HG02642 (cell line): ENCODE results near the gene KLC1.

ENCODE experiments used
- ATAC-seq: cut with Tn5 transposase; IDR thresholded peaks from one replicate; pipeline ENCODE4 v1.9.1; 2021; ENCODE audit warnings: mild to moderate bottlenecking; ENCODE audit not compliant: unreplicated experiment, poor library complexity

The KLC1 gene

GRCh38 chr14:103742499-103743255 lies 113.7 kb downstream of the KLC1 start:
- ATAC-seq = no peak

DNA sequence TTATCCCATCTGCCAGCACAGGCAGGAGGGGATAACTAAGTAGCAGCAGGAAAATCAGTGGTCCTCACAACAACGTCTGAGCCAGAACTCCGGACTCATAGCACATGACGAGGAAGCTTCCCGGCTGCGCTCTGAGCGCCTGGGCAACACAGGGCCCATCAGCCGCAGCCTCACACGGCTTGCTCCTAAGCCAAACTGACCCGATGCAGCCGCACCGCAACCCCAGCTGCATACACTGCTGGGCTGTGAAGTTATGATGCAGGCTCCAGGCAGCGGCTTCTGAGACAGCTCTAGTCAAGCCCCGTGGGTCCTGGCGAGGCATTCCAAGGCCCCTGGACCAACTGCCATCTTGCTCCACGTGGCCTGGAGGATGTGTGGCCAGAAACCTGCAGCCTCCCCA lies 114.7 kb downstream of the KLC1 start:
- no peak for ATAC-seq

GRCh38 chr14:103744621-103745395 lies 115.8 kb downstream of the KLC1 start:
- ATAC-seq = no peak

DNA sequence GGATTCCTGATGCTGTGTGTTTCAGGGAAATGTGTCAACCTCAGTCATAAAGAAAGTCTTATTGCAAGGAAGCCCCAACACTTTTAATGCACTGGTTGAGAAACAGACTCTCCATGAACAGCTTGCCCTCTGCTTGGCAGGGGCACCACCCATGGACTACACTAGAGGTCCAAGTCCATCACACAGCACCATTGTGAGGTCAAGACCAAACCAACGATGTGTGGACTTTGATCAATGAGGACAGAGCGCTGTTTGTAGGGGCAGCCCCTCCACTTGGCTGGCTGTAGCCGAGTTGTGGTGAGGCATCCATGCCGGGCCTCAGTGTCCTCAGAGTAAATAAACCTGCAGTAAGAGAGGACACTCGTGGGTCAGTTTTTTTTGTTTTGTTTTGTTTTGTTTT lies 116.4 kb downstream of the KLC1 start:
- ATAC-seq = no peak

DNA sequence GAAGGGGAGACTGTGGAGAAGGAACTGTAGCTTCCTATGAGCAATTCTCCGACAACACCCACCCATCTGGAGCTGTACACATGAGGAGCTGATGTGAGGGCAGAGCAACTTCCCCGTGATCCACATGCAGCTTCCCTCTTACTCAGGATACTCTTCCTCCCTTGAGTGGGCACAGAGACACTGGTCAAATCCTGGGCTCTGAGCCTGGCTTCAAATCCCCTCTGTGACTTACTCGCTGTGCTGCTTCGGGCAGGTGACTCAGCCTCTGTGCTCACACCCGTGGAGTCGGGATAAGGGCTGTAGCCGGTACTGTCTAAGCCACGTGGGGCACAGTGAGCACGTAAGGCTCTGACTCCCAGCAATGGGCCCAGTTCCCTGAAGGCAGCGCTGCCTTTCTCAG lies 117.7 kb downstream of the KLC1 start:
- ATAC-seq = no peak

DNA sequence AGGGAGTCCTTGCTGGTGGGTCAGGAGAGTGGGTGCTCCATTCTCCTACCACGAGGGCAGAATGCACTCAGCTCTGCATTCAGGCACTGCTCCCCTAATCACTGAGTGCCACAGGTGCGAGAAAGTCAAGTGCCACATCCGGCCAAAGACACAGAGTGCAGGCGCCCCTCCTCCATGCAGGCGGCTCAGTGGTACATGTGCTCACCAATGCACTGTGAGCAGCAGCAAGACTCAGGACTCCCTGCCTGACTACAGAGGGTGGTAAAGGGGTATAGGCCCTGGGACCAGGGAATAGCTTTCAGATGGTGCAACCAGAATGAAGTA lies 119.5 kb downstream of the KLC1 start:
- ATAC-seq = no peak

DNA sequence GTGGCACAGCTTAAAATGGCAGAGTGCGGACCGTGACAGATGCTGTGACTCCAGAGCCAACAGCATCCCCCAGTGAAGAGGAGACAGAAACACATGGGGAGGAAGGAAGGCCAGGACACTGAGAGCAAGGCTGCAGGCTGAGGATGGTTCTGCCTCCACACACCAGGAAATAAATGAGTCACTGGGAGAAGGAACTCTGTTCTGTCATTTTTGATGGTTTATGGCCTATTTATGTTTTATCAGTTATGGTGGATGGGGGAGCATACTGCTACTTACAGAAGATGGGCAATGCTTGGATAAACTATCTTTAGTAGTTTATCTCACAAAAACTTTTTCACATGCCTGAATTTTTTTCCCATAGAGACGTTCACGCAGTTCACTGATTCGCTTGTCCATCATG lies 120.4 kb downstream of the KLC1 start:
- ATAC-seq = no peak

- no peak for ATAC-seq
These were observed 120.8 kb downstream of the KLC1 start for GRCh38 chr14:103749860-103750259.
